Stimulated activated CD4-positive, alpha-beta T cell treated with anti-CD3 and anti-CD28 coated beads, Interleukin-12 subunit alpha, Interleukin-12 subunit beta, amount 100 ng/mL, for 24 hours (primary cell): Measurements from ENCODE around the gene FAM3A.
"Not testable (repeated sequence)": the region's sequence is repeated elsewhere in the genome, so short reads cannot be mapped to it uniquely, and the experiment has no call there.

ENCODE experiments used
- DNase-seq, 2 experiments: peaks; one replicate each; pipeline ENCODE4 v3.0.0-alpha.2; 2020; ENCODE audit warnings: low read depth in 2 of 2

The FAM3A gene

DNA sequence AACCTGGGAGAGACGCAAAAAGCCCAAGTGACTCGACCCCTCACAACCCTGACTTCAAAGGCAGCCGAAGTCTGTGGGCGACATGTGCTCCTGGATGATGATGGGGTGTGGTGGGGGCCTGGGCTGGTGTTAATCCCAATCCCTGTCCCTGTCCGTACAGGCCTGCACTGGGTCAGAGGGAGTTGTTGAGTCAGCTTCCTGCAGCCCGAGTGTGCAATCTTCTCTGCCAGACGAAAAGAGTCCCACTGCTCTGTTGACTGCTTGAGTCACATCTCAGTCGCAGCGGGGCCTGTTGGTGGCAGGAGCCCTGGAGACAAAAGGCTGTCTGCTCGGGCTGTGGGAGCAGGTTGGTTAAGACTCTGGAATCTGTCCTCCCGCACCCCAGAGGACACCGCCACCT lies 10.3 kb downstream of the FAM3A start:
- DNase-seq, result no peak

DNA sequence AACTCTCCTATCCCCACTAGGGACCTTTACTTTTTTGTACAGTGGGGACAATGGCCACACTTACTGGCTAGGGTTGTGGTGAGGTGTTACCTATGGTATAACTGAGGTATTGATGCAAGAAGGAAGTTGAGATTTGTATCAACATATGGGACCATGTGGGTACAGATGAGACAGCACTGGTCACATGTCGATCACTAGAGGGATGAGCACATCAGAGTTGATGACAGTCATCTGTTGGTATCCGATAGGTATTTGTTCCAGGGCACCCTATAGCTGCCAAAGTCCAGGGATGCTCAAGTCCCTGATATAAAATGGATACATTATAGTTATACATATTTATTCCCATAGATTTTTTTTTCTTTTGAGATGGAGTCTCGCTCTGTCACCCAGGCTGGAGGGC lies 13.0 kb downstream of the FAM3A start:
- DNase-seq, result no peak

DNA sequence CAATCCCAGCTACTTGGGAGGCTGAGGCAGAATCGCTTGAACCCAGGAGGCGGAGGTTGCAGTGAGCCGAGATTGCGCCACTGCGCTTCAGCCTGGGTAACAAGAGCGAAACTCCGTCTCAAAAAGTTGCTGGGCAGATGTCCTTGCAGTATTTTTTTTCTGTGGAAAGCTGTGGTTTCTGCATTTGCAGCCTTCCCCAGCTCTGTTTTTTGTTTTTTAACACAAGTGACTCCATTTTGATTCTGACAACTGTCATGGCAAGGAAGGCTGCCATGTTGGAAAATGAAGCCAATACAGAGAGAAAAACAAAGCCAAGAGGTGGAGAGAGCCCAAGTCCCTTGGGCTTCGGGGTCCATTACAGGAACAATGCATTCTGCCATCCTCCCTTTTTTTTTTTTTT lies 13.9 kb downstream of the FAM3A start:
- DNase-seq, result no peak

DNA sequence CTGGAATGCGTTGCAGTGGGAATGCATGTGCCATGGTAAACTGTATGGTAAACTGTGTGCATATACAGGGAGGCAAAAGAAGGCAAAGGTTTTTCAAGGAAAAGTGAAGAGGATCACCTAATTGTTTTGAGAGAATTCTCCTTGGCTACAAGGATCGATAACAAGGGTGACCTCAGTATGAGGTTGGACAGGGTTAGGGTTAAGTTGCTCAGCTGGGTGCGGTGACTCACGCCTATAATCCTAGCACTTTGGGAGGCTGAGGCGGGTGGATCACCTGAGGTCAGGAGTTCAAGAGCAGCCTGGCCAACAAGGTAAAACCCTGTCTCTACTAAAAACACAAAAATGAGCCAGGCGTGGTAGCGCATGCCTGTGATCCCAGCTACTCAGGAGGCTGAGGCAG lies 14.6 kb downstream of the FAM3A start:
- not testable (repeated sequence) for DNase-seq

DNA sequence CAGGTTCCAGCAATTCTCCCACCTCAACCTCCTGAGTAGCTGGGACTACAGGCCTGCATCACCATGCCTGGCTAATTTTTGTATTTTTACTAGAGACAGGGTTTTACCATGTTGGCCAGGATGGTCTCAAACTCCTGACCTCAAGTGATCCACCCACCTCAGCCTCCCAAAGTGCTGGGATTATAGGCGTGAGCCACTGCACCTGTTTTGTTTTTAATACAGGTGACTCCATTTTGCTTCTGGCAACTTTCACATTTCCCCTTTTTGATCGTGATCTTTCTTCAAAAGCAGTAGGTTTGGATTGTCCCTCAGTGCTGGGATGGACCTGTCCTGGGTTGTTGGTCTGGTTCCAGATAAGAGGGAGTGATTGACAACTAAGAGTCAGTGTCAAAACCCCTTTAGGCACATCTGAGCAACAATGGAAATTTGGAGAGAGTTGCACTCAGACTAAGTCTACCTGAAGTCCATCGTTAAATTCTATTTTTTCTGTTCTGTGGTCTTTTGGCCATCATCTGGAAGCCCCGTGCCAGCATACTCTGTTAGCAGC lies 19.4 kb downstream of the FAM3A start:
- not testable (repeated sequence) for DNase-seq

DNA sequence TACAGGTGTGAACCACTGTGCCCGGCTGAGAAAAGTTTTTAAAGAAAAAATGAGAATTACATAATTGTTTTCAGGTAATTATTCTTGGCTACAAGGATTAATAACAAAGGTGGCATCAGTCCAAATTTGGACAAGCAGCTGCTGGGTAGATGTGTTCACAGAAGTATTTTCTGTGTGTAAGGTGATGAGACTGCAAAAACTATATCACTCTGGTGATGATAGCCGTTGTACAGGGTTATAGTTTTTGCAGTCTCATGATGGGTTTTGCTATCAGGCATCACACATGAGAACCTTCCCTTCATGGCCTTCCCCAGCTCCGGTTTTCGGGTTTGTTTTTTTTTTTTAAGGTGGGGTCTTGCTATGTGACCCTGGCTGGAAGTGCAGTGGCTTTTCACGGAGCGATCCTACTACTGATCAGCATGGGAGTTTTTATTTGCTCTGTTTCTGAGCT lies 20.5 kb downstream of the FAM3A start:
- no peak for DNase-seq

DNA sequence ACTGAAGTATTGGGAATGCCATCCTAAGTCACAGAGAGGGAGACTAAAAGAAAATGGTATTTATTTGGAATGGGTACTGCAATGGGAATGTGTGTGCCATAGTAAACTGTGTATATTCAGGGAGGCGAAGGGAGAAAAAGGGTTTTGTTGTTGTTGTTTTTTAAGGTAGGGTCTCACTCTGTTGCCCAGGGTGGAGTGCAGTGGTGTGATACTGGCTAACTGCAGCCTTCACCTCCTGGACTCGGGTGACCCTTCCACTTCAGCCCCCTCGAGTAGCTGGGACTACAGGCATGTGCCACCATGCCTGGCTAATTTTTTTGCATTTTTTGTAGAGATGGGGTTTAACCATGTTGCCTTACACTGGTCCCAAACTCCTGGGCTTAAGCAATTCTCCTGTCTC lies 21.3 kb downstream of the FAM3A start:
- DNase-seq, result no peak

DNA sequence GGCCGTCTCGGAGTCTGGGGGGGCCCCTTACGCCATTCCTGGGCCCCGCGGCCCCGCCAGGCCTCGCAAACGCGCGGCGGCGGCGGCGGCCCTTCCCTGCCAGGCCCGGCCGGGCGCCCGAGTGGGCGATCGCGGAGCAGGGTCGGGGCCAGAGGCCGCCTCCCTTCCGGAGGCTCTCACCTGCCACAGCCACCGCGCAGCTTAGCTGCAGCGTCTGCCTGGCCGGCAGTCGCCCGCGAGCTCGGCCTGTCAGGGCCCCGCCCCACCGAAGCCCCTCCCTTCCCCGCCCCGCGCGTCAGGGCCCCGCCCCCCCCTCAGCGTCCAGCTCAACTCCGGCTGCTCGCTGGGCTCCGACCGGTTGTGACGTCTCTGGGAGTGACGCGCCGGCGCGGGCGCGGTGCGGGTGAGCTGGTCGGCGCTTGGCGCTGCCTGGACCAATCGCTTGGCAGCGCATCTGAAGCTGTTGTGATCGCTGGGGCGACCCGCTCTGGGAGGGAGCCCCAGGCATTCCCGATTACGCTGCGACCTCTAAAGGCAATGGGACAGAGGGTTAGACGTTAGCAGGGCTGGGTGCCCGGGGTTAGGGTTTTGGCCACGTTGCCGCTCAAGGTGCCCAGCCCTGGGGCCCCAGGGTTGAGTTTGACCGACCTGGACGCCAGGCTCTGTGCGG lies 25.5 kb downstream of the FAM3A start, which contains the start of gene SLC10A3:
SLC10A3 (minus strand) TSS at position 216 of the 670 bp plus-strand sequence. CDS start 1,689 bp downstream, outside the sequence.
- peak; percentile 77 to 80 for DNase-seq

DNA sequence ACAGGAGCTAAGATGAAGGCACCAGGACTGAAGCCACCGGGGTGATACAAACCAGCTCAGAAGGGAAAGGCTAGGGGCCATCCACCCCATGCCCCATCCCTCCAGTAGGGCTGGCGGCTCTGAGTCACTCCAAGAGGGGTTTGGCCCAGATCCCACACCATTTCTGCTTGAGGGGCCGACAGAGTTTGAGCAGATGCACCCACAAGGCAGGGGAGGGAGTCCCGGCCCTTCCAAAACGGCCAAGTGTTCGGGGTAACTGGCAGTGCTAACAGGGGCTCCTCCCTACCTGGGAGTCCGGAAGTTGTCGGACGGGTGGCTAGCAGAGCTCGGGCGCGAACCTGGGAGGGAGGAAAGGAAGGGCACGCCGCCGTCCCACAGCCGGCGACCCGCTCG lies 26.0 kb downstream of the FAM3A start:
- DNase-seq, result no peak

DNA sequence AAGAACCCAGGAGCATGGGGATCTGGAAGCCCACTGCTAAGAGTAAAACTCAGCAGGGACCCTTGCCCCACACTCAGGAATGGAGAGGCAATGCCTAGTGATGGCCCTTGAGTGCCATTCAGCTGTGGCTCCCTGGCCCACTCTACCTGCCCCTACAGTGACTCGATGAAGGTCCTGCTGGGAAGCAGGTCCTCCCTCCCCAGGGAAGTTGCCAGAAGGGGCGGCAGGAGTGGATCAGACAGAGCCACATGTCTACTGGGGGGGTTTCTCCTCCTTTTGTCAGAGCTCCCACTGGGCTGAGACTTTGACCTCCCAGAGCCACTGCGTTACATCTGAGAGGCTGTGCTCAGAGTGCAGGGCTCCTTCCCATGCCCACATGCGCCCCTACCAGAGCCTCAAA lies 26.9 kb downstream of the FAM3A start:
- no peak for DNase-seq

DNA sequence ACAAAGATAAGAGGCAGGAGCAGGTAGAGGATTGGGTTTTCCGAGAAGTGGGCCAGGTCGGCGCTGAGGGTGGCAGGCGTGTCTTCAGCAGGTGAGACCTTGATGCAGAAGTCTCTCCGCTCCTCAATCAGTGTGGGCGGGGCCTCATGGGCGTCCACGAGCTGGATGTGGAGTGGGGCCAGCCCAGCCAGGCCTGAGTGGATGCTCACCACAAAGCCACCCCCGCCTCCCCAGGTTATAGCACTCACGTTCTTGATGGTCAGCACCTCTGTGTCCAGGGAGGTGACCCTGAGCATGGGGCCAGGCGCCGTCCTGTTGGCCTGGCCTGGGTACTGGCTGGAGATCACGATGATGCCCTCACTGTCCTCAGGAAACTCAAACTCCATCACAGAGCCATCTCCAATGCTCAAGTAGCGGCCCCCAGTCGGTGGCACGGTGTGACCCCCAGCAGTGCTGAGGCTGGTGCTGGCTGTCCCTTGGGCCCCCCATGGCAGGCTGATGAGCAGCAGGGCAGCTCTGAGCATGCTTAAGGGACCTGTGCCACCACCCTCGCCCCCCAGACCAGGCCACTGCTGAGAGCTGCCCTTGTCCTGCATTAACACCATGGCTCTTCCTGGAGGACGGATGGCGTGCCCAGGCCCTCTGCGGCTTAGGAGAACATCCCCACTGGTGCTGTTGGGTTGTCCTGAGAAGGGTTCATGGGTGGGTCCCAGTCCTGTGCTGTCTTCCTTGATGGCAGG lies 27.5 kb downstream of the FAM3A start:
- DNase-seq, result no peak

DNA sequence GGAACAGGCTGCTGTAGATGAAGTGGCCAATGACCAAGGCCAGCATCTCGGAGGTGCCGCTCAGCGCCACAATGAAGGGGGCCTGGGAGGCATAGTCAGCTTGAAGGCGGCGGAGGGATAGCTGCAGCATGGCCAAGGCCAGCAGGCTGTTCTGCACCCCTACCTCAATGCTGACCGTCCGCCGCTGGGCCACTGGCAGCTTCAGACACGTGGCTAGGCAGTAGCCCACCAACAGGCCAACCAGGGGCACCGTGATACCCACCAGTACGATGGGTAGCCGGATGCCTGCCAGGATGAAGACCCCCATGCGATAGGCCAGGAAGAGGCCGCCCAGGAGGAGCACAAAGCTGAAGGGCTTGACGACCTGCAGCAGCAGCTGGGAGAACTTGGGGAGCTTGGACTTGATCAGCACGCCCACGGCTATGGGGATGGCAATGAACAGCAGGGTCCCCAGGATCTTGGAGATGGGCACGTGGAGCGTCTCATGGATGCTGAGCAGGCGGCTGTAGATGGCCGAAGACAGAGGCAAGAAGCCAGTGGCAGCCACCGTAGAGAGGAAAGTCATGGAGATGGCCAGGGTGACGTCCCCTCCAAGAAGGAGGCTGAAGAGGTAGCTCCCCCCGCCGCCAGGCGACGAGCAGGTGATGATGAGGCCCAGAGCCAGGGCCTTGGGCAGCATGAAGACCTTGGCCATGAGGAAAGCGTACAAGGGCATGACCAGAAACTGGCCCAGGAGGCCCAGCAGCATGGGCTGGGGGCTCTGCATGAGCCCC lies 28.3 kb downstream of the FAM3A start:
- no peak for DNase-seq

DNA sequence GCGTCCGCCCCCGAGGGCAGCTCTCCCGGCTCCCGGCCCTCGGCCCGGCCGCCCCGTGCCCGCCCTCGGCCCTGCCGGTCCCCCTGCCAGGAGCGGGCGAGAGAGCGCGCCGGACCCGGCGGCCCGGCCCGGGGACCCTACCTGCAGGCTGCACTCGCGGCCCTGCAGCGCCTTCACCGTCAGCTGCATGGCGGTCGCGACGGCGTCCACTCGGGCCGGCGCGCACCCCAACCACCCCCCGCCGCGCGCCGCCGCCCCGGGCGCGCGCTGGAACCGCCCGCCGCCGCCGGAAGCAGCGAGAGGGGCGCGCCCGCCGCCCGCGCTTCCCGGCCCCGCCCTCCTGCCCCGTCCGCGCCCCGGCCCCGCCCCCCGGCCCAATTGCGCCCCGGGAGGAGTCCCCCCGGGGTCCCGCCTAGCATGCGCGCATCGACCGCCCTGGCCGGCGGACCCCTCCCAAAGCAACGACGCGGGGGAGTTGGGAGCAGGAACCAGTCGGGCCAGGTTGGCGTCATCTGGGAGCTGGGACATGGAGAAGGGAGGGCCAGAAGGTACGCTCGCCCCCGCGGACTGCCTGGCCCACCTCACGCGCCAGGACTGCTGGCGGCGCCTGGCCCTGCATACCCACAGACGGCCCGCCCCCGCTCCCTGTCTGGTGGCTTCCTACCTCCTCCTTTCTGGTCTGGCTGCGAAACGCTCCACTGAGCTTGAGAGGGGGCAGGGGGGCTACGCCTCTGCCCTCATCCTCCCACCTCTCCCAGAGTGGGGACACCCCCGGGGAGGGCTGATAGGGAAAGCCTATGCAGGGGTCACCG lies 29.4 kb downstream of the FAM3A start, which contains the start of gene UBL4A:
UBL4A (minus strand) TSS at position 220 of the 812 bp plus-strand sequence; CDS start at position 189, 31 bp downstream.
- peak; percentile 36 to 41 for DNase-seq

DNA sequence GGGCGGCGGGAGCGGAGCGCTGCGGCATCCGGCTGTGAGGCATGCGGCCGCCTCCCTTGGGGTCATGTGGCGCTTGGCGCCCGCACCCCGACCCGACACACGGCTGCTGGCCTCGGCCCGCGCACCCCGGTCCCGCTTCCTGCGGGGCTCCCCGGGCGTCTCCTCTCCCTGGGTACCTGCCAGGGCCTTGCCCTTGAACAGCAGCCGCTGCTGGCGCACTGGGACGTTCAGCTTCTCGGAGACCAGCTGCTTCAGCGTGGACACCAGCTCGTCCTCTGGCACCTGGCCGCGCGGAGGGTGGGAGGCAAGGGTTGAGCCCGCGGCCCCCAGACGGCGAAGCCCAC lies 30.0 kb downstream of the FAM3A start:
- DNase-seq, result no peak

DNA sequence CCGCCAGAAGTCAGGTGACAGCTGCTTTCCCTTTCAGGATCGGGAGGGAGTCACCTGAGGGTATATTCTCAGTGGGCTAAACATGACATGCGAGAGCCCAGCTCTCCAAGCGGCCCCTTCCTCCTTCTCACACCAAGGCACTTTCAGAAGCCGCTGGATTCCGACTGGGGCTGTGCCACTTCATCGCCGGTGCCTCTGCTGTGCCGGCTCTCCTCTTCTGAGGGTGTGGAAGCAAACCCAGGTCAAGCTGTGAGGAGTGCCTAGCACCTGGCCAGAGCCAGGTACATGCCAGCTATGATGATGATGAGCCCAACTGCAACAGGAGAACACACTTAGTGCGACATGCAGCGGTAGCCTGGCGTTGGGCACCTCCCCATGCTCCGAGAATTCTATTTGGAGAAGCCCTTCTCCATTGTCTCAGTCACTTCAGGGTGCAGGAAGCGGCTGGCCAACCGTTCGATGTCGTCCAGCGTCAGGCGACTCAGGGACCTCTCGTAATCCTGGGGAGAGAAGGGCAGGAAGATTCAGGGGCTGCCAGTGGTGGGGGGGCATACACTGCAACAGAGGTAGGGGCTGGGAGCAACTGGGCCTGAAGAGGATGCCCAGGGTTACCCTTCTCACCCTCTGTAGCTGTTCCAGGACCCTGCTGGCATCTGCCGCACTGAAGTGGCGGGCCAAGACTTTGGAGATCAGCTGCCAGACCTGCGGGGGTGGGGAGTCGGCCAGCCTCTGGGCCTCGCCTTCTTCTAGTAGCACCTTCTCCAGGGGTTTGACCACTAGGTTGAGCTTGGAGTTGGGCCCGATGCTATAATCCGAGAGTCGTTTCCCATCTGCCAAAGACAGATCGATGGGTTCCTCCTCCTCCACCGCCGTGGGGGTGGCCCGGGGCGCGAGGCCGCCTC lies 30.6 kb downstream of the FAM3A start:
- no peak for DNase-seq

DNA sequence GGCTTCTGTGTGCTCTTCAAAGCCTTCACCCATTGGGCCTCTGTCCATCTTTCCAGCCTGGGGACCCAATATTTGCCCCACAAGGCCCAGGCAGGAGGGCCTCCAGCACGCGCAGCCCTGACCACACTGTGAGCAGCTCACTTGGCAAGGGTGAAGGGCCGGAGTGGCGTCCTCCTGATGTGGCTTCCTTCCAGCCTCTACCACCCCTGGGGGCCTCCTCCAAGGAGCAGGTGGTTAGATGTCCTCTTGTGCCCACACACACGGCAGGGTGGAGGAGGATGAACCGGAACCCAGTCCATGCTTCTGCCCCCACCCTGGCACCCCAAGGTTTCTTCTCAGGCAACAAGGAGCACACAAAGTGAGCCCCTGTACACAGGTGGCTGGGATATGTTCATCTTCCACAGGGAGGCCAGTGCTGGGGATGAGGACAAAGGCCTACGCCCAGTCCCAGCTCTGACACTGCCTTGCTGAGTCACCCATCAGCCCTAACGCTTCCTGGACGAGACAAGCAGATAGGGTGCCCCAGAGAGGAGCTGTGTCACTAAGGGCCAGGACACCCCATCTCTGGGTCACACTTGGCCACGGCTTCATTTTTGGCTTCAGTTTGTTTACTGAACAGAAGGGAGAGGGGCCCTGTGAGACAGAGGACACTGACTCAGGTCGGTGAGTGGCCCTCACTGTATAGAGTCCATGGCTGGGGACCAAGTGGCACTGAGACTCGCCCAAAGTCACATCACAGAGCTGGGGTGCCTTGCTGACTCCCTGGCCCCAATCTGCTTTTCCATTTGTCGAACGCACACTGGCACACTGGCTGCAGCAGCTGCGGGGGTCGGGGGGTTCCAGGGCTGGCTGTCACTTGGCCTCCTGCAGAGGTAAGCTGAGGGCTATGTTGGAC lies 31.5 kb downstream of the FAM3A start:
- DNase-seq, result no peak

DNA sequence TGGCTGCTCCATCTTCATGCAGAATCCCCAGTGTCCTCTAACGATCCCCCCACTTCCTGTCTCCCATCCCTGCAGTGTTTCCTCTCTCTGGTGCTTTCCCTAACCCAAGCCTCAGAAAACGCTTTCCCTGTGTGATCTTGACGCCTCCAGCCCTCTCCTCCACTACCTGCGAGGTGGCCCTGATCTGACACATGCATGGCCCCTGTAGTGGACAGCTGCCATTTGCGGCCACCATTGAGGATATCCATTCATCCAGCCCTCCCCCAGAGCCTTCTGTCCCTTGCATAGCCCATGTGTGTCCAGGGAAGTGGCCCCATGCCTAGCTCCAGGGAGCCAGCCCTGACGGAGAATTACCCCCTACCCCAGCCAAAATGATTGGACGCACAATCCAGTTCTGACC lies 32.7 kb downstream of the FAM3A start:
- DNase-seq, result no peak

DNA sequence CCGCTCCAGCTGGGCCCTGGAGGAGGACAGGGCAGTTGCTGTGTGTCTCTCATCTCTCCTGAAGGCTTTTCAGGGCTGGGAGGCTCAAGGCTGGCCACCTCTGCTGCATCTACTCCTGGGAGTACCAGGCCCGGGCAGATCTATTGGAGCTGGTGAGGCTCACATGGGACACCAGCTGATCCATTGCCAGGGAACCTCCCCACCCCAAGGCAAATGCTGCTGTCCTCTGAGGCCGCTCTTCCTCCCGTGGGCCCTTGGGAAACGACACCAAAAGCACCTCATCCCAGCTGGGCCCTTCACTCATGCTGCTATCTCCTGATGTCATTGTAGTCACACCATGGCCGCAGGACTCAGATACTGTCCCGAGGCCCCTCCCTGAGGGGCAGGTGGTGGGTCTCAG lies 33.2 kb downstream of the FAM3A start:
- DNase-seq, result no peak

DNA sequence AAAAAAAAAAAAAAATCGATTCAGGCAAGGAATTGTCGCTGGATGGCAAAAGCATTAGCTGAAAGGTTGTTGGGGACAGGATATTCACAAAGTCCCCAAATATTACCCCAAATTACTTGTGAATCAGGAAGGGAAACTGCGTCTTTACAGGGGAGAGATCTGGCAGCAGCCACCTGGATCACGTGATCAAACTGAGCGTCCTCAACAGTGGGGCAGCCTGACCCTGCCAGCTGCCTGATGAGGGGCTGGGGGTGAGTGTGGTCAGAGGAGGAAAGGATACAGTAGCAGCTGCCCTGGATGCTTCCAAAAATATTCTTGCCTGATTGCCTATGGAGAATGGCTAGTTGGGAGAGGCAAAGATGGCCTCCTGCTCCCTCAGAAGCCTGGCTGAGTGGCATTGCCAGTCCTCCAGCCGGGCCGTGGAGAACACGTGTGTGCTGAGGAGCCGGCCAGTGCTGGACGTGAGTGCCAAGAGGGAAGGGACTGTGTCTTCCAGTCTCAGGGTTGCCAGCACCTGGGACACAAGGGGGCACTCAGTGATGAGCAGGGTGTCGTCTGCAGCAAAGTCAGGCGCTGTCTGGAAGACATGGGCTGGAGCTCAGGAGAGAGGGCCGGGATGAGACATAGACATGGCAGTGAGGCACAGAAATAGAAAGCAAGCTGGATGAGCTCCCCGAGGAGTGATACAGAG lies 34.0 kb downstream of the FAM3A start:
- DNase-seq, result no peak
